Activated CD4-positive, alpha-beta T cell treated with anti-CD3 and anti-CD28 coated beads, Interleukin-2, amount 10 ng/mL, durations not matched to agents 7 days and 5 days (primary cell): ENCODE measurements around the gene MIAT. TPM values are rescaled to one million over a fixed set of nuclear protein-coding genes. Genes with fewer than 3 reads are reported as not detected.
"Not testable (repeated sequence)": the region's sequence is repeated elsewhere in the genome, so short reads cannot be mapped to it uniquely, and the experiment has no call there.

Experiments
- CTCF ChIA-PET: fragments of 350-600 bp; sonication (Branson Sonifier 250); formaldehyde crosslinking; loops from one replicate; lab custom pipeline; 2021; ENCODE audit warnings: antibody characterized with exemption; lab: Charles Lee
- POLR2A ChIA-PET: fragments of 350-600 bp; sonication (Branson Sonifier 250); formaldehyde crosslinking; loops from one replicate; lab custom pipeline; 2021; ENCODE audit warnings: antibody characterized with exemption; lab: Charles Lee
- DNase-seq: peaks from one replicate; pipeline ENCODE4 v3.0.0-alpha.2; 2020
- H3K27ac Mint-ChIP-seq: one replicate; pipeline ENCODE4 v1.8.0; 2021; ENCODE audit warnings: mild to moderate bottlenecking, moderate library complexity, mixed read lengths
- H3K27me3 Mint-ChIP-seq: one replicate; pipeline ENCODE4 v1.8.0; 2021; ENCODE audit warnings: mixed read lengths
- H3K36me3 Mint-ChIP-seq: one replicate; pipeline ENCODE4 v1.8.0; 2021; ENCODE audit warnings: low read depth, mixed read lengths
- H3K4me1 Mint-ChIP-seq: one replicate; pipeline ENCODE4 v1.8.0; 2021; ENCODE audit warnings: mixed read lengths
- H3K4me3 Mint-ChIP-seq: one replicate; pipeline ENCODE4 v1.8.0; 2021; ENCODE audit warnings: mild to moderate bottlenecking, moderate library complexity, mixed read lengths
- H3K9me3 Mint-ChIP-seq: one replicate; pipeline ENCODE4 v1.8.0; 2021; ENCODE audit warnings: mixed read lengths
- total RNA-seq, 2 experiments: library from RNA; stranded (reverse); gene quantifications; one replicate each; pipeline ENCODE4 v1.2.3, GENCODE V29; 2021

Gene MIAT
- total RNA-seq, 2 experiments from 2014 or later, result 37.8 to 44.4 TPM

DNA sequence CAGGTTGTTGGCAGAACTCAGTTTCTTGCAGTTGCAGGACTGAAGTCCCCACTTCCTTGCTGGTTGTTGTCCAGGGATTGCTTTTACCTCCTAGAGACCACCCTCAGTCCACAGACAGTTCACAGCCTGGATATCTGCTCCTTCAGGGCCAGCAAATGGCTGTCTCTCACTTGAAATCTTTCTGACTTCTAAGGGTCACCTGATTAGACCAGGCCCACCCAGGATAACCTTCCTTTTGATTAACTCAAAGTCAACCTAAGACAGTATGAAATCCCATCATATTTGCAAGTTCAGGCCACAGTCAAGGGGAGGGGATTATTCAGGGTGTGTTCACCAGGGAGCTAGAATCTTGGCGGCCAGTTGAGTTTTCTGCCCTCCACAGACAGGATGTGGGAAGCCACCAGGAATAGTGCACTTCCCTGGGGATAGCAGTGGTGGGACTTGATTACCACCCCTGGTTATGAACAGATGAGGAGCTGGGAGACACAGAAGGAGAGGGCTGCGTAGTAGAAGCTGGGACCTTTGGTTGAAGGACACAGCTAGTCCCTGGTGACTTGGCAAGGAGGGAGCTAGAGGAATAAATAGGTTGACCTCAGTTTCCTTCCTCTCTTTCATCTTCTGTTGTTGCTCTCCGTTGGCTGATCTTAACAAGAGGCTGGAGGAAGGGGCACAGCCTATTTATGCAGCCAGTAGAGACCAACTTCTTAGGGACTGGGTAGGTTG is 33.4 kb downstream of the MIAT start:
- Mint-ChIP-seq H3K9me3 (peaks cover 8% of the 10 kb centered on the region), H3K4me3 (no peak overlapping the region), H3K27ac (peak overlapping the region; percentile 14), H3K36me3 (peaks cover 60% of the 10 kb centered on the region), H3K27me3 (no peaks in the 10 kb centered on the region), H3K4me1 (peaks cover 22% of the 10 kb centered on the region)
- no peak for DNase-seq
- POLR2A ChIA-PET, result no interaction called here
- CTCF ChIA-PET, result interaction anchor here (0.5 to 0.9 kb wide), 3 partner anchors 17 to 1158 kb away, joined by 3 read pairs; no protein-coding TSS in a partner anchor

DNA sequence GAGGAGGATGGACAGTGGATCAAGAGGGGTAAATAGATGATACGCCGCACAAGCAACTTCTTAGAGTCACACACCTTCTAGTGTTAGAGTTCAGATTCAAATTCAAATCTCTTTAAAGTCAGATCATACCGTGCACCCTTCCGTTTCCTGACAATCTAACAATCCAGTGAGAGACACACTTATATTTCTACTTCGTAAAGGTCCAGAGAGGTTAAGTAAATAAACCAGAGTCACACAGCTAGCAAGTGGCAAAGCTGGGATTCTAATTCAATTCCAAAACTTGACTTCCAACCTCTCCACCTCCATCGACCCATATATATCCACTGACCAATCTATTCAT is 34.0 kb downstream of the MIAT start:
- Mint-ChIP-seq H3K27ac (peak overlapping the region; percentile 14), H3K4me3 (no peak overlapping the region), H3K27me3 (no peaks in the 10 kb centered on the region), H3K36me3 (peaks cover 59% of the 10 kb centered on the region), H3K9me3 (peaks cover 10% of the 10 kb centered on the region), H3K4me1 (peaks cover 22% of the 10 kb centered on the region)
- ChIA-PET POLR2A (no interaction called here), CTCF (interaction anchor here (0.5 to 1.1 kb wide), 4 partner anchors 17 to 1158 kb away, joined by 3 read pairs; no protein-coding TSS in a partner anchor)
- no peak for DNase-seq

DNA sequence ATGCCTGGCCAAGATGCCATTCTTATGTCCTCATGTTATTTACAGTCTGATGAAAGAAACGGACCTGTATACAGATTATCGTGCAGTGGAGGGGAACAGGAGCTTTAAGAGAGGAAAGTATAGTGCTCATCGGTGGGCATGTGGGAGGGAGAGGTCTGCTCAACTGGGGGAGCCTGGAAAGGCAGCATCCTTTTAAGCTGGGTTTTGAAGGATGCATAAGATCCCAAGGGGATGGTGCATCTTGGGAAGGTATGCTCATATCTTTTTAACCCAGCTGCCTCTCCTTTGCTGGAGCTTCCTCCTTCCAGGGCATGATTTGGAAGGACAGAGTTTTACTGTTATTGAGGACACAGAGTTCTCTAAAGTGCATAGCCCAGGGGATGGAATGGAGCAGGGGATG is 34.8 kb downstream of the MIAT start:
- Mint-ChIP-seq H3K36me3 (peaks cover 62% of the 10 kb centered on the region), H3K27ac (no peak overlapping the region), H3K4me3 (no peak overlapping the region), H3K27me3 (no peaks in the 10 kb centered on the region), H3K9me3 (peaks cover 10% of the 10 kb centered on the region), H3K4me1 (peaks cover 22% of the 10 kb centered on the region)
- ChIA-PET POLR2A (no interaction called here), CTCF (interaction anchor here (1.1 kb wide), 1 partner anchor 18 kb away, joined by 3 read pairs; no protein-coding TSS in a partner anchor)
- DNase-seq, result no peak

DNA sequence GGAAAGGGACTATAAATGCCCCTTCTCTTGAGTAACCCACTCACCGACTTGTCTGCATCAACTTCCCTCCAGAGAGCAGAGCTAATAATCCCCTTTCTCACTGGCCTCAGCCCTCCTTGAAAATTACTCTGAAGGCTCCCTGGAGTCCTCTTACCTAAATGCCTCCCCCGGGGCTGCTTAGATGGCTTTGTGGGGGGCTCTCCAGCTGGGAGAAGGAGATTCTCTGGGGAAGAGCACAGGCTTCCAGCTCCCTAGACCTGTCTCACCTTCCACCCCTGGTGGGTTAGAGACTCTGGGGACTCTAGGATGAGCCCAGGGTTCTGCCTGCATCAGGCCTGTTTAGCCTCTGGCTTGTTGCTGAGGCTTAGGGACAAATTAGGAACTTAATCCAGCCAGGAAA is 39.8 kb downstream of the MIAT start:
- CTCF ChIA-PET, result interaction anchor here (1.1 to 2.7 kb wide), 2 partner anchors 16 to 24 kb away, joined by 3 to 7 read pairs; no protein-coding TSS in a partner anchor
- POLR2A ChIA-PET, result no interaction called here
- DNase-seq, result no peak
- H3K27me3 Mint-ChIP-seq, result no peaks in the 10 kb centered on the region
- no peak overlapping the region for H3K4me3 Mint-ChIP-seq
- H3K9me3 Mint-ChIP-seq, result peaks cover 22% of the 10 kb centered on the region
- no peak overlapping the region for H3K27ac Mint-ChIP-seq
- no peaks in the 10 kb centered on the region for H3K4me1 Mint-ChIP-seq
- peaks cover 73% of the 10 kb centered on the region for H3K36me3 Mint-ChIP-seq

DNA sequence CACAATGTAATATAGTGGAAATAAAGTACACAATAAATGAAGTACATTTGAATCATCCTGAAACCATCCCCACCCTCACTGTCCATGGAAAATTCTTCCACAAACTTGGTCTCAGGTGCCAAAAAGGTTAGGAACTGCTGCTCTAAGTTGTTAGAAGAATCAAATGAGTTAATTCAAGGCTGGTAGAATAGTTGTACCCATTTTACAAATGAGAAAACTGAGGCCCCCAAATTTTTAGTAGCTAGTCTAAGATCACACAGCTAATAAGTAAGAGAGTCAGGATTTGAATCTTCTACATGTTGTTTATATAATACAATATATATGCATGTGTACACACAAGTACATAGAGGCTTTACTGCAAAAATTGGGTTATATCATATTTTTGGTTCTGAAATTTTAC is 43.1 kb downstream of the MIAT start:
- Mint-ChIP-seq H3K36me3 (peaks cover 65% of the 10 kb centered on the region), H3K9me3 (peaks cover 15% of the 10 kb centered on the region), H3K27ac (no peak overlapping the region), H3K4me1 (no peaks in the 10 kb centered on the region), H3K27me3 (no peaks in the 10 kb centered on the region), H3K4me3 (no peak overlapping the region)
- ChIA-PET POLR2A (no interaction called here), CTCF (no interaction called here)
- no peak for DNase-seq

DNA sequence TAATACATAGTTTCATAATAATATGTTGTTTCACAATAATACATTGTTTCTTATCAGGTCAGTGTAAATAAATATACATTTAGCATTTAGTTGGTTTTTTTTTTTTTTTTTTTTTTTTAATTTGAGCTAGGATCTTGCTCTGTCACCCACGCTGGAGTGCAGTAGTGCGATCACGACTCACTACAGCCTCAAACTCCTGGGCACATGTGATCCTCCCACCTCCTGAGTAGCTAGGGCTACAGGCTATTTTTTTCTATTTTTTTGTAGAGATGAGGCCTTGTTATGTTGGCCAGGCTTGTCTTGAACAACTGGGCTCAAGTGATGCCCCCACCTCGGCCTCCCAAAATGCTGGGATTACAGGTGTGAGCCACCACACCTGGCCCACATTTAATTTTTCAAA is 43.5 kb downstream of the MIAT start:
- CTCF ChIA-PET, result no interaction called here
- POLR2A ChIA-PET, result no interaction called here
- H3K27me3 Mint-ChIP-seq, result no peaks in the 10 kb centered on the region

DNA sequence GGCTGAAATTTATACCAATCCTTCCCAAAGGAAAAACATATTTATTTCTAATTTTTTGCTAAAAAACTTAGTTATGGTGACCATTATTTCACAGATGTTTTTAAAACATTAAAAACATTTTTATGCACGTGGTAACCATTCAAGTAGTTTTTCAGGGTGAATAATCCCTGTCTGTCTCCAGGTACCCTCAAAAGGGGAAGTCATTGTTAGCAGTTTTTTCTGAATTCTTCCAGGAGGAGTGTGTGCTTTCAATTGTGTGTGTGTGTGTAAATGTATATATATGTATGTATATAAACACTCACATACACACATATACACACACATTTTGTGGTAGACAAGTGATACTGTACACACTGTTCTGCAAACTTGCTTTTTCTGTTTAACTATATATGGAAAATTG is 43.9 kb downstream of the MIAT start:
- Mint-ChIP-seq H3K27ac (no peak overlapping the region), H3K4me1 (no peaks in the 10 kb centered on the region), H3K27me3 (no peaks in the 10 kb centered on the region), H3K9me3 (peaks cover 12% of the 10 kb centered on the region), H3K36me3 (peaks cover 62% of the 10 kb centered on the region), H3K4me3 (no peak overlapping the region)
- ChIA-PET POLR2A (no interaction called here), CTCF (no interaction called here)
- no peak for DNase-seq

More for the DNA sequence above, 43.5 kb downstream of the MIAT start:
- DNase-seq, result no peak
- H3K36me3 Mint-ChIP-seq, result peaks cover 64% of the 10 kb centered on the region
- H3K27ac Mint-ChIP-seq, result no peak overlapping the region
- H3K9me3 Mint-ChIP-seq, result peaks cover 13% of the 10 kb centered on the region
- H3K4me3 Mint-ChIP-seq, result no peak overlapping the region
- H3K4me1 Mint-ChIP-seq, result no peaks in the 10 kb centered on the region

DNA sequence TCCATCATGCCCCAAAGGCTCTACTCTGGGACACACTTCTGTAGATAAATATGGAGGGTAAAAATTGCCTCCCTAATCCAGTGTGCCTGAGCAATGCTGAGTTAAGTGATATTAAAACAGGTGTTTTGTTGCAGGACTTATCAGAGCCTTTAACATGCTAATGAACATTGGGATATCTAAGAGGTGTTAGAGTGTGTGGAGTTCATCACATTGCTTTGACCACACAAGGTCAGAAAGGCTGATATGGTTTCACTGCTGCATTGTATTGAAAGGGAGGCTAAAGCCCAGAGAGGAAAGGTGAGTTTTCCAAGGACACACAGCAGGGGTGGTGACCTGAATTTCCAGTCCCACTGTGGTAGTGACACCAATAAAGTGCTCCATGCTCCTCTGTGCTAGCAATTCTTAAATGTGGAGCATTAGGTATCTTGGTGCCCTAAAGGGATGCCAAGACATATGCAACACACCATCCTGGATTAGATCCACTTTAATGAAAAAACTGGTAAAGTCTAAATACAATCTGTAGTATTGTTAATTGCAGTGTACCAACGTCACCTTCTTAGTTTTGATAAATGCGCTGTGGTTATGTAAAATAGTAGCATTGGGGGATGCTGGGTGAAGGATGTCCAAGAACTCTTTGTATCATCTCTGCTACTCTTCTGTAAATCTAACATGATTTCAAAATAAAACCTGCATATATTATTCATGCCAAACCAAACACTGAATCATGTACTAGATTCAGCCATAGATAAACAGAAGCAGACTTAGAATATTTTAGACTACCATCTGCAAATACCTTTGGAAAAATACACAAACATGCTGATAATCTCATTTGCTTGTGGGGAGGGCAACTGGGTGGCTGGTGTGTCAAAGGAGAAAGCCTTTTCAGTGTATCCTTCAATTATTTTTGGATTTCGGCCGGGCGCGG is 45.8 kb downstream of the MIAT start:
- H3K4me3 Mint-ChIP-seq, result no peak overlapping the region
- H3K4me1 Mint-ChIP-seq, result no peaks in the 10 kb centered on the region
- no peak for DNase-seq
- no peaks in the 10 kb centered on the region for H3K27me3 Mint-ChIP-seq
- POLR2A ChIA-PET, result no interaction called here
- CTCF ChIA-PET, result no interaction called here
- H3K9me3 Mint-ChIP-seq, result peaks cover 21% of the 10 kb centered on the region
- peaks cover 57% of the 10 kb centered on the region for H3K36me3 Mint-ChIP-seq
- no peak overlapping the region for H3K27ac Mint-ChIP-seq

DNA sequence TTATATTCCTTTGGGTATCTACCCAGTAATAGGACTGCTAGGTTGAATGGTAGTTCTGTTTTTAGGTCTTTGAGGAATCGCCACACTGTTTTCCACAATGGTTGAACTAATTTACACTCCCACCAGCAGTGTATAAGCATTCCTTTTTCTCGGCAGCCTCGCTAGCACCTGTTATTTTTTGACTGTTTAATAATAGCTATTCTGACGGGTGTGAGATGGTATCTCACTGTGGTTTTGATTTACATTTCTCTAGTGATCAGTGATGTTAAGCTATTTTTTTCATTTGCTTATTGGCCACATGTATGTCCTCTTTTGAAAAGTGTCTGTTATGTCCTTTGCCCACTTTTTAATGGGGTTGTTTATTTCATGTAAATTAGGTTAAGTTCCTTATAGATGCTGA is 48.0 kb downstream of the MIAT start:
- Mint-ChIP-seq H3K36me3 (peaks cover 47% of the 10 kb centered on the region), H3K9me3 (peaks cover 11% of the 10 kb centered on the region)
- H3K27ac Mint-ChIP-seq, POLR2A ChIA-PET, H3K27me3 Mint-ChIP-seq, H3K4me1 Mint-ChIP-seq, DNase-seq, H3K4me3 Mint-ChIP-seq, CTCF ChIA-PET: not testable (repeated sequence)

DNA sequence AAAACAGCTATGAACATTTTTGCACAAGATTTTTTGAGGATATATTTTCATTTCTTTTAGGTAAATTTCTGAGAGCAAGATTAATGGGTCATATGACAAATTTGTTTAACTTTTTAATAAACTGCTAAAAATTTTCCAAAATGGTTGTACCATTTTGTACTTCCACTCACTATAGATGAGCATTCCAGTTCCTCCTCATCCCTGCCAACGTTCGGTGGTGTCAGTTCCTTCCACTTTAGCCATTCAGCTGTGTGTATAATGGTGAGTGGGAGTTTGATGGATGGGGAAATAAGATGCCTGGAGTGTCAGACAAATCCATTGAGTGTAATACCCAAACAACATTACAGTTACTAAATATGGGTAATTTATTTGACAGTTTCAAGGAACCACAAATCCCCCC is 49.7 kb downstream of the MIAT start:
- H3K4me3 Mint-ChIP-seq, result no peak overlapping the region
- no peak overlapping the region for H3K27ac Mint-ChIP-seq
- H3K27me3 Mint-ChIP-seq, result no peaks in the 10 kb centered on the region
- H3K36me3 Mint-ChIP-seq, result peaks cover 50% of the 10 kb centered on the region
- ChIA-PET POLR2A (no interaction called here), CTCF (no interaction called here)
- no peak for DNase-seq
- peaks cover 10% of the 10 kb centered on the region for H3K4me1 Mint-ChIP-seq
- peaks cover 9% of the 10 kb centered on the region for H3K9me3 Mint-ChIP-seq

DNA sequence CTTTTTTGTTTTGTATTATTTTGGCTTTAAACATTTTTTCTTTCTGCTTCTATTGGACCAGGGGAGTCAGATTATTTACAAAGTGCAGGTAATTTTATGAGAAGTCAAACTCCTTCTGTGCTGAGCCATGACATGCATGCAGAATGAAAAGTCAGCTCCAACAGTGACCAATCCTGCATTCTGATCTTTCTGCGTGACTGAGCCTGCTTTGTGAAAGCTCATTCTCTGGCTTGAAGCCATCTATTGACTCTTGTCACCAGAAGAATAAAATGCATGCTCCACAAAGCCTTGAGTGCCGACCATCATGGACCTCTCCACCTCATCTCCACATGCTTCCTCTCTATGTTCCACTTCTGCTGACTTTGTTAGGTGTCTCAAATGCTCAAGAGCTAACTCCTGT is 50.2 kb downstream of the MIAT start:
- peaks cover 9% of the 10 kb centered on the region for H3K9me3 Mint-ChIP-seq

DNA sequence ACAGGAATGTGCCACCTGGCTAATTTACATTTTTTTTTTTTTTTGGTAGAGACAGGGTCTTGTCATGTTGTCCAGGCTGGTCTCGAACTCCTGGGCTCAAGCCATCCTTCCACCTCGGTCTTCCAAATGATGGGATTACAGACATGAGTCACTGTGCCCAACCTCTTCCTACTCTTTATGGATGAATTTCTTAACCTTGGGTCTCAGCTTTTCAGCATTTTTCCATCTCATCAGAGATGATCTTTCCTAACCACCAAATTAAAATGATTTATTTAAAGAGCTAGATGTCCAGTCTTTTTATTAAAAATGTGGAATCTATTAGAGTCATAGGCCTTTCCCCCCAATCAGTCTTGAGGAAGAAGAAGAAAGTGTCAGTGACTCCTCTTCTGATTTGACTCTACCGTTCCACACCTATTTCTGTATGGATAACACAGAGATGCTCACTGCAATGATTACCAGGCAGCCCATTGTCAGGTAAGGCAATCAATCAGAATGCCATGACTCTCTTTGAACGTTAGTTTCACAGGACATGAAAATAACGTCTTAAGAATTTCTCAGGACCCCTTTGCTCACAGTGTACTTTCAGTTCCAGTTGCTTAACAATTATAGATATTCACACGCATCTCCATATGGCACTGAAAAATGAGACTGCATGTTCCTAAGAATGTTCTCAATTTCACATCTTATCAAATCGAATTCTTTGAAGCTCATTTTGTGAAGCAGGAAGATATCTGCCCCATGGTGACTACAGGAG is 51.0 kb downstream of the MIAT start:
- CTCF ChIA-PET, result interaction anchor here (1.0 kb wide), 1 partner anchor 324 kb away, joined by 3 read pairs; no protein-coding TSS in a partner anchor
- DNase-seq, result no peak
- H3K9me3 Mint-ChIP-seq, result peaks cover 9% of the 10 kb centered on the region
- POLR2A ChIA-PET, result no interaction called here
- peaks cover 10% of the 10 kb centered on the region for H3K4me1 Mint-ChIP-seq
- no peak overlapping the region for H3K27ac Mint-ChIP-seq
- no peaks in the 10 kb centered on the region for H3K27me3 Mint-ChIP-seq
- H3K36me3 Mint-ChIP-seq, result peaks cover 44% of the 10 kb centered on the region
- H3K4me3 Mint-ChIP-seq, result no peak overlapping the region

More for the DNA sequence above, 50.2 kb downstream of the MIAT start:
- Mint-ChIP-seq H3K27me3 (no peaks in the 10 kb centered on the region), H3K27ac (no peak overlapping the region), H3K4me3 (no peak overlapping the region), H3K4me1 (peaks cover 10% of the 10 kb centered on the region), H3K36me3 (peaks cover 49% of the 10 kb centered on the region)
- POLR2A ChIA-PET, result no interaction called here
- DNase-seq, result no peak
- CTCF ChIA-PET, result interaction anchor here (0.7 kb wide), 1 partner anchor 276 kb away, joined by 3 read pairs; no protein-coding TSS in a partner anchor
